ENCODE measurements around the gene CMTM5.

The CMTM5 gene

GRCh38 chr14:23345987-23346692 is 30.7 kb upstream of the CMTM5 start:
- no peak for TF ChIP-seq CTCF (IDR thresholded peaks at IDR 0.05)
- H3K36me3 ChIP-seq: no peaks in the 10 kb centered on the region
- no peak overlapping the region for H3K27ac ChIP-seq
- no peaks in the 10 kb centered on the region for H3K4me1 ChIP-seq (ENCODE audit: control insufficient read depth in 1 of 2, insufficient read depth in 1 of 2, low read depth in 1 of 2, low read length in 1 of 2)
- no peaks in the 10 kb centered on the region for H3K9me3 ChIP-seq
- peaks cover 36% of the 10 kb centered on the region for H3K27me3 ChIP-seq
- H3K4me3 ChIP-seq (ENCODE audit: low read depth in 1 of 2, low read length in 1 of 2): no peak overlapping the region

DNA sequence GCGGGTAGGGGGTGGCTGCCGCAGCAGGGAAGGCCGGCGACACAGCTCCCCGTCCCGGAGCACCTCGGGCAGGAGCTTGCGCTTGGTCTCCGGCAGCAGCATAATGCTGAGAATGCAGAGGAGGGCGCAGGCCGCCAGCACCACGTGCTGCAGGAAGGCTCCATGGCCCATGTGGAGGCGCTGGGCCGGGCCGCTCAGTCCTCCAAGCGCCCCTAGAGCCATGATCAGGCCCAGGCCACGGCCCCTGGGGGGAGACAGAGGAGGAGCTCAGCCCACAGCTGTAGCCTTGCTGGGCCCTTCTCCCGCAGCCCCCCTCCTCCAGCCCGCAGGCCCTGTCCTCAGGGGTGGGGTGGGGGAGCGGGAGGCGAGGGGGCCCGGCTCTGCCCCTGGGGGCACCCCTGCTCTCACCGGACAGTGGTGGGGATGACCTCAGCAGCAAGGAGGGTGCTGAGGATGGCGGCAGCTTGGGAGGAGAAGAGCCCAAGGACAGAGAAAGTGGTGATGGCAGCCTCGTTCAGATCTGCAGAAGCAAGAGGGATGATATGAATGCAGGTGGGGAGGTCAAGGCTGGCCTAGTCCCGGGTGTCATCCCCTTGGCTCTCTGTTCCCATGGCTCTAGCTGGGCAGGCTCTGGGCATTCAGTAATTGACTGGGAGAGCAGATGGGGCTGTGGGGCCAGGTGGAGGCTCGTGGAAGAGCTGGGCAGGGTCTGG is 30.0 kb upstream of the CMTM5 start:
- Histone ChIP-seq H3K36me3 (no peaks in the 10 kb centered on the region), H3K27me3 (peaks cover 42% of the 10 kb centered on the region), H3K4me3 (ENCODE audit: low read depth in 1 of 2, low read length in 1 of 2) (no peak overlapping the region), H3K9me3 (no peaks in the 10 kb centered on the region), H3K4me1 (ENCODE audit: control insufficient read depth in 1 of 2, insufficient read depth in 1 of 2, low read depth in 1 of 2, low read length in 1 of 2) (peaks cover 0 to 2% of the 10 kb centered on the region in 2 experiments), H3K27ac (no peak overlapping the region)
- no peak for TF ChIP-seq CTCF (IDR thresholded peaks at IDR 0.05)

DNA sequence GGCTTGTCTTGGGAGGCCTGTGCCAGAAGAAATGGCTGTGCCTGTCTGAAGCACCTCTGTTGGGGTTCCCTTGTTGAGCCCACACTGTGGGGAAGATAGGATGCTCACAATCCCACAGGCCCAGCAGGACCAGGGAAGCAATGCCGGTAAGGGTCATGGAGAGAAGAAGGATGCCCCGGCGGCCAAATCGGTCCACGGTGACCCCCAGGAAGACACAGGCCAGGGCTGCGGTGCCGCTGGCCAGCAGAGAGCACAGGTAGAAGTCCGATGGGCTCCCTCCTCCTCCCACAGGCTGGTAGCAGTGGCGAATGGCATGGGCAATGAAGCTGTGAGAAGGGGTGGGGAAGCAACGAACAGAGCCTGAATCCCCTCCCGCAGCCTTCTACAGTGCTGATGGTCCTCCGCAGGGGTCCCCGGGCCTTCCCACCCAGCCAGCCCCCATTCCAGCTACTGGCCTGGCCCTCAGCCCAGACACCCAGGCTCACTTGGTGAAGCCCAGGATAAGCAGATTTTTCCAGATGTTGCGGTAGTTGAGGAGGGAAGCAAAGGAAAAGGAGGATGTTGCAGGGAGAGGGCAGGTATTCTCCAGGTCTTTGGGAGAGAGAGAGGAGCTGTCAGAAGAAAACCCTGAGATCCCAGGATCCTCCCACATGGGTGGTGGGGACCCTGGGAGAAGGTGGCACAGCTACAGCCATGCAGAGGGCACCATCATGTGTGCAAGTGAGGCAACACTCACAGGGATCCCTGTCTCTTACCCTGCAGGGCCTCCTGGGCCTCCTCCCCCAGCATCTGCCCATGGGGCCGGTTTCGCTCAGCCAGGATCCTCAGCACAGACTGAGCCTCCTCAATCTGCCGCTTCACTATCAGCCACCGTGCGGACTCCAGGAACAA is 29.2 kb upstream of the CMTM5 start:
- no peak overlapping the region for H3K27ac ChIP-seq
- H3K36me3 ChIP-seq: no peaks in the 10 kb centered on the region
- H3K4me3 ChIP-seq (ENCODE audit: low read depth in 1 of 2, low read length in 1 of 2): no peak overlapping the region
- H3K9me3 ChIP-seq: no peaks in the 10 kb centered on the region
- no peak for TF ChIP-seq CTCF (IDR thresholded peaks at IDR 0.05)
- H3K4me1 ChIP-seq (ENCODE audit: control insufficient read depth in 1 of 2, insufficient read depth in 1 of 2, low read depth in 1 of 2, low read length in 1 of 2): peaks cover 0 to 10% of the 10 kb centered on the region in 2 experiments
- H3K27me3 ChIP-seq: peaks cover 42% of the 10 kb centered on the region

DNA sequence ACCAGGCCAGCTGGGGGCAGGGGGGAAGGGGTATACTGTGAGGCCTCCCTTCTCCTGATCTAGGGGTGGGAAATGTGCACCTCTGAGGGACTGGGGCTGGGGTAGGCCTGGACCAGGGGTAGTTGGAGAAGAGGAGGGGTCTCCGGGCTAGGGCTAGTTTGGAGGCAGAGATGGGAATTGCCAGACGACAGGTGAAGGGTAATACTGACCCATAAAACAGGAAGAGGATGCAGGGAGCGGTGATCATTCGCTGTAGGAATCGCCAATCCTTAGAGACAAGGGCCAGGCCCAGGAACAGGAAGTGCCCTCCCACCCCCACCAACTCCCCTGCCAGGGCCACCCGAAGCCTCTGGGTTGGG is 28.6 kb upstream of the CMTM5 start:
- Histone ChIP-seq H3K27me3 (peaks cover 45% of the 10 kb centered on the region), H3K27ac (no peak overlapping the region), H3K9me3 (no peaks in the 10 kb centered on the region), H3K4me3 (ENCODE audit: low read depth in 1 of 2, low read length in 1 of 2) (no peak overlapping the region), H3K36me3 (no peaks in the 10 kb centered on the region), H3K4me1 (ENCODE audit: control insufficient read depth in 1 of 2, insufficient read depth in 1 of 2, low read depth in 1 of 2, low read length in 1 of 2) (peaks cover 0 to 14% of the 10 kb centered on the region in 2 experiments)
- TF ChIP-seq CTCF (IDR thresholded peaks at IDR 0.05): no peak

DNA sequence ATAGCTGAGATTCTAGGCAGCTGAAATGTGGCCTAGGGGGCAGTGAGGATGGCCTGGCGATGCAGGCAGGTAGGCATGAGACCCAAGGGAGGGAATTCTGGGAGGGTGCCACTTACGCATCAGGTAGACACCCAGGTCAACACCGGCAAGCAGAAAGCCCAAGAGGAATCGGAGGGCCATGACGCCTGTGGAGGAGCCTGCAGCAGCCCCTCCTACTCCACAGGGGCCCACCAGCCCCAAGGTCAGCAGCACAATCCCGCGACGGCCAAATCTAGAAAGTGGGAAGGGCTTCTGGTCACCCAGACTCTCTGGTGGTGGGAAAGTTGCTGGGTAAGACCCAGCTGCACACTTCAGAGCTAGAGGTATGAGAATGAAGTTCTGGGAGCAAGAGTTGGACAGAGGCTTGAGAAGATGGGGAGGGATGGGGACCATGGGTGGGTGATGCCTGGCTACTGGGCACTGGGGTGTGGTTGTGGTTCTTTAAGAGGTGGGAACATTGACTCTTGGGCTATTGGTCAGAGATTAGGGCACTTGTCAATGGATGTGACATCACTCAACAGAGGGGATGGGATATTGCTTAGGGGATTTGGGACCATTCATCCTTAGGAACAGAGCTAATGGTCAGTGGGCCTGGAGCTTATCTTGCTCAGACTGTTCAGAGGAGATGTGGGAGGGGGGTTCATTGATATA is 27.5 kb upstream of the CMTM5 start:
- H3K4me3 ChIP-seq (ENCODE audit: low read depth in 1 of 2, low read length in 1 of 2): no peak overlapping the region
- TF ChIP-seq CTCF (IDR thresholded peaks at IDR 0.05): no peak

More for the DNA sequence above, 27.5 kb upstream of the CMTM5 start:
- Histone ChIP-seq H3K36me3 (no peaks in the 10 kb centered on the region), H3K27me3 (peaks cover 55% of the 10 kb centered on the region), H3K27ac (no peak overlapping the region), H3K4me1 (ENCODE audit: control insufficient read depth in 1 of 2, insufficient read depth in 1 of 2, low read depth in 1 of 2, low read length in 1 of 2) (peaks cover 0 to 14% of the 10 kb centered on the region in 2 experiments), H3K9me3 (no peaks in the 10 kb centered on the region)
